H1 (cell line): ENCODE measurements around the gene SETX. TPM values are rescaled to one million over a fixed set of nuclear protein-coding genes. Genes with fewer than 3 reads are reported as not detected.

ENCODE experiments used
- ATF2 ChIP-seq: IDR thresholded peaks from 2 replicates; pipeline ENCODE4 v1.6.1; 2012; ENCODE audit warnings: low read length, inconsistent platforms
- CBX8 ChIP-seq: fragments of 300-800, 300-1000 bp; sonication (generic); IDR thresholded peaks from 2 replicates; pipeline ENCODE4 v1.7.1; 2016; ENCODE audit warnings: low read depth, low read length, borderline replicate concordance
- NANOG ChIP-seq: IDR thresholded peaks from 2 replicates; pipeline ENCODE4 v1.6.1; 2011; ENCODE audit warnings: low read length, low read depth, mild to moderate bottlenecking, inconsistent platforms; ENCODE audit not compliant: insufficient read depth, poor library complexity, severe bottlenecking
- NRF1 ChIP-seq: IDR thresholded peaks from 2 replicates; pipeline ENCODE4 v1.6.1; 2011; ENCODE audit warnings: mild to moderate bottlenecking, low read depth, low read length, improper control_type of control experiment
- SP1 ChIP-seq: IDR thresholded peaks from 2 replicates; pipeline ENCODE4 v1.6.1; 2011; ENCODE audit warnings: low read depth, low read length
- SUZ12 ChIP-seq: fragments of 200-600 bp; sonication (generic); IDR thresholded peaks from 2 replicates; pipeline ENCODE4 v1.6.1; 2012; ENCODE audit warnings: mild to moderate bottlenecking, inconsistent platforms, low read length, moderate library complexity, mixed read lengths
- USF2 ChIP-seq: IDR thresholded peaks from 2 replicates; pipeline ENCODE4 v1.6.1; 2011; ENCODE audit warnings: low read length, improper control_type of control experiment
- polyA plus RNA-seq, 7 experiments: library from polyadenylated mRNA; depleted of rRNA in 3 of 7; stranded (reverse) in 5 of 7; unstranded in 2 of 7; fragments of >200 nt in 5 of 7; fragments of 200-250 nt in 2 of 7; gene quantifications; 1 replicate in 5 of 7; 2 replicates in 1 of 7; 4 replicates in 1 of 7; pipeline versions ENCODE4 v1.2.1 to v1.2.3, GENCODE V29; 2011 to 2013; ENCODE audit warnings: missing spikeins in 2 of 7, mixed read lengths in 2 of 7
- total RNA-seq: library from RNA; stranded (reverse); fragmentation: NEBNext Ultra II Directional; extraction: Animal tissue kit (Norgen Biotek cat#: 25700); gene quantifications from 2 replicates; pipeline ENCODE4 v1.2.1, GENCODE V29; 2021

Gene SETX
- total and polyA plus RNA-seq, 2 of the 8 experiments (the other 6 are each of a cell fraction or from before 2014, with no cell fraction given) = 15.1 to 37.9 TPM

GRCh38 chr9:132247942-132248341 lies 106.8 kb downstream of the SETX start (continued):
- TF ChIP-seq USF2 (no peak), CBX8 (no peak), SP1 (no peak), ATF2 (no peak), SUZ12 (no peak), NANOG (no peak), NRF1 (no peak)
